K562 (cell line): ENCODE measurements around the gene GON7. TPM values are rescaled to one million over a fixed set of nuclear protein-coding genes. Genes with fewer than 3 reads are reported as not detected.

Experiments
- ATF1 ChIP-seq, 2 experiments: fragments of 450-650 bp in 1 of 2; IDR thresholded peaks; 2 replicates each; pipeline ENCODE4 v1.6.1; 2016; ENCODE audit warnings: missing compliant biosample characterization in 1 of 2, missing genetic modification characterization in 1 of 2
- HMBOX1 ChIP-seq: sonication (generic); IDR thresholded peaks from 2 replicates; pipeline ENCODE4 v1.6.1; 2016
- LARP7 ChIP-seq: fragments of 450-650 bp; IDR thresholded peaks from 2 replicates; pipeline ENCODE4 v1.6.1; 2016
- LCOR ChIP-seq: sonication (generic); formaldehyde crosslinking; IDR thresholded peaks from 2 replicates; pipeline ENCODE4 v1.8.0; 2022; ENCODE audit warnings: mild to moderate bottlenecking, missing genetic modification reagents
- MAZ ChIP-seq, 2 experiments: fragments of 450-650 bp in 1 of 2; sonication (generic) in 1 of 2; formaldehyde crosslinking; IDR thresholded peaks in 1 of 2; conservative IDR thresholded peaks in 1 of 2; 2 replicates each; pipeline versions ENCODE4 v1.4.0 to v1.5.0; 2020; ENCODE audit warnings: mild to moderate bottlenecking in 1 of 2, missing genetic modification reagents in 1 of 2
- MNT ChIP-seq, 2 experiments: fragments of 450-650 bp; conservative IDR thresholded peaks; 2 replicates each; pipeline ENCODE4 v1.6.1; 2017; ENCODE audit warnings: mild to moderate bottlenecking in 2 of 2, moderate library complexity in 2 of 2
- NFE2 ChIP-seq: IDR thresholded peaks from 2 replicates; pipeline ENCODE4 v1.6.1; 2014; ENCODE audit warnings: antibody characterized with exemption, low read depth
- SIN3A ChIP-seq, 2 experiments: fragments of 150-350 bp in 1 of 2; IDR thresholded peaks; 2 replicates each; pipeline ENCODE4 v1.6.1; 2011 to 2016; ENCODE audit warnings: borderline replicate concordance in 2 of 2, low read depth in 2 of 2, low read length in 2 of 2, mild to moderate bottlenecking in 2 of 2, moderate library complexity in 2 of 2; ENCODE audit not compliant: control insufficient read depth in 1 of 2
- SRF ChIP-seq, 2 experiments: fragments of 250-450, 450-650 bp in 1 of 2; sonication (Bioruptor Pico) in 1 of 2; sonication (generic) in 1 of 2; formaldehyde crosslinking; IDR thresholded peaks; 2 replicates each; pipeline versions ENCODE4 v1.5.0 to v1.5.1; 2020 to 2022; ENCODE audit warnings: mild to moderate bottlenecking in 1 of 2, missing genetic modification reagents in 1 of 2
- THRA ChIP-seq: fragments of 450-650 bp; IDR thresholded peaks from 2 replicates; pipeline ENCODE4 v1.6.1; 2017; ENCODE audit warnings: mild to moderate bottlenecking, moderate library complexity
- TSHZ1 ChIP-seq: fragments of 250-450 bp; sonication (Bioruptor Pico); IDR thresholded peaks from 2 replicates; pipeline ENCODE4 v1.4.0; 2020; ENCODE audit warnings: mild to moderate bottlenecking, moderate library complexity
- polyA plus RNA-seq, 8 experiments: library from polyadenylated mRNA; depleted of rRNA in 4 of 8; stranded (reverse) in 5 of 8; unstranded in 3 of 8; fragments of >200 nt; fragmentation: Nextera tagmentation in 2 of 8; fragmentation: Illumina TruSeq in 1 of 8; extraction: Ambion mirVana in 2 of 8; extraction: Trizol in 1 of 8; gene quantifications; 2 replicates each; pipeline versions ENCODE4 v1.2.1 to v1.2.3, GENCODE V29; 2011 to 2014; ENCODE audit warnings: inconsistent platforms in 1 of 8, missing spikeins in 1 of 8
- total RNA-seq, 7 experiments: library from RNA; depleted of rRNA in 6 of 7; stranded (reverse); fragments of >200 nt in 6 of 7; fragmentation: Illumina TruSeq in 2 of 7; extraction: Trizol in 2 of 7; gene quantifications; 2 replicates each; pipeline versions ENCODE4 v1.2.1 to v1.2.3, GENCODE V29; 2011 to 2021; ENCODE audit warnings: low replicate concordance in 1 of 7
- TF ChIP-seq, protein P1 (sequence below): sonication (generic); formaldehyde crosslinking; IDR thresholded peaks from 2 replicates; pipeline ENCODE4 v1.8.1; 2022; ENCODE audit warnings: missing genetic modification reagents
- TF ChIP-seq, protein P2 (sequence below), 2 experiments: IDR thresholded peaks in 1 of 2; conservative IDR thresholded peaks in 1 of 2; 2 replicates each; pipeline ENCODE4 v1.6.1; 2016; ENCODE audit warnings: low read depth in 2 of 2, mild to moderate bottlenecking in 1 of 2, missing compliant biosample characterization in 1 of 2, missing genetic modification characterization in 1 of 2, moderate library complexity in 1 of 2

The GON7 gene
- total and polyA plus RNA-seq, 9 of the 15 experiments (the other 6 are each of a cell fraction or from before 2014, with no cell fraction given) = 13.7 to 34.0 (median 23.9) TPM

- TF ChIP-seq TSHZ1 (no peak), NFE2 (peak; percentile 73), LCOR (CRISPR knock-in tag) (0 out of 2 replicates have a peak, but pooled peaks have one; percentile 26), THRA (no peak), ATF1 (CRISPR knock-in tag; IDR thresholded peaks at IDR 0.05) (no peak), ATF1 (tag; IDR thresholded peaks at IDR 0.05) (peak; percentile 72), SIN3A (IDR thresholded peaks at IDR 0.05; ENCODE audit: borderline replicate concordance in 2 of 2, control insufficient read depth in 1 of 2, low read depth in 2 of 2, low read length in 2 of 2) (peak in 1 of 2 experiments; percentile 63; a peak in 1 of 4 replicates), HMBOX1 (peak; percentile 12; the same call in 1 of the 2 replicates), MAZ (CRISPR knock-in tag; conservative IDR thresholded peaks at IDR 0.05 in 1 of 2, IDR thresholded peaks at IDR 0.05 in 1 of 2) (no peak), LARP7 (no peak), MNT (conservative IDR thresholded peaks at IDR 0.05) (peak; percentile 58 to 78; a peak in 3 of 4 replicates), SRF (CRISPR knock-in tag; IDR thresholded peaks at IDR 0.05) (no peak)
- TF ChIP-seq, protein P1, sequence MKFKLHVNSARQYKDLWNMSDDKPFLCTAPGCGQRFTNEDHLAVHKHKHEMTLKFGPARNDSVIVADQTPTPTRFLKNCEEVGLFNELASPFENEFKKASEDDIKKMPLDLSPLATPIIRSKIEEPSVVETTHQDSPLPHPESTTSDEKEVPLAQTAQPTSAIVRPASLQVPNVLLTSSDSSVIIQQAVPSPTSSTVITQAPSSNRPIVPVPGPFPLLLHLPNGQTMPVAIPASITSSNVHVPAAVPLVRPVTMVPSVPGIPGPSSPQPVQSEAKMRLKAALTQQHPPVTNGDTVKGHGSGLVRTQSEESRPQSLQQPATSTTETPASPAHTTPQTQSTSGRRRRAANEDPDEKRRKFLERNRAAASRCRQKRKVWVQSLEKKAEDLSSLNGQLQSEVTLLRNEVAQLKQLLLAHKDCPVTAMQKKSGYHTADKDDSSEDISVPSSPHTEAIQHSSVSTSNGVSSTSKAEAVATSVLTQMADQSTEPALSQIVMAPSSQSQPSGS = no peak
- TF ChIP-seq, protein P2, sequence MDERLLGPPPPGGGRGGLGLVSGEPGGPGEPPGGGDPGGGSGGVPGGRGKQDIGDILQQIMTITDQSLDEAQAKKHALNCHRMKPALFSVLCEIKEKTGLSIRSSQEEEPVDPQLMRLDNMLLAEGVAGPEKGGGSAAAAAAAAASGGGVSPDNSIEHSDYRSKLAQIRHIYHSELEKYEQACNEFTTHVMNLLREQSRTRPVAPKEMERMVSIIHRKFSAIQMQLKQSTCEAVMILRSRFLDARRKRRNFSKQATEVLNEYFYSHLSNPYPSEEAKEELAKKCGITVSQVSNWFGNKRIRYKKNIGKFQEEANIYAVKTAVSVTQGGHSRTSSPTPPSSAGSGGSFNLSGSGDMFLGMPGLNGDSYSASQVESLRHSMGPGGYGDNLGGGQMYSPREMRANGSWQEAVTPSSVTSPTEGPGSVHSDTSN (CRISPR knock-in tag; IDR thresholded peaks at IDR 0.05; ENCODE audit: low read depth) = no peak
- TF ChIP-seq, protein P2 (tag; conservative IDR thresholded peaks at IDR 0.05; ENCODE audit: low read depth) = peak; percentile 59; the same call in 1 of the 2 replicates
These were observed 32.9 kb downstream of the GON7 start (continued) for GRCh38 chr14:93173943-93174395.
